Keratinocyte (primary cell): Measurements from ENCODE around the gene TSHZ2.

ENCODE experiments used
- EZH2 ChIP-seq: IDR thresholded peaks from one replicate; pipeline ENCODE4 v1.6.1; 2012; ENCODE audit warnings: inconsistent platforms, mild to moderate bottlenecking, low read length, moderate library complexity
- TF ChIP-seq, protein P1 (sequence below), 3 experiments: IDR thresholded peaks in 1 of 3; conservative IDR thresholded peaks in 1 of 3; optimal IDR thresholded peaks in 1 of 3; 2 replicates in 2 of 3; 3 replicates in 1 of 3; pipeline versions ENCODE3 to v1.5.1; 2011; ENCODE audit warnings: low read length in 3 of 3, mild to moderate bottlenecking in 3 of 3, moderate library complexity in 2 of 3, control low read depth in 1 of 3, inconsistent platforms in 1 of 3; ENCODE audit not compliant: insufficient read depth in 2 of 3; ENCODE audit errors: extremely low read depth in 1 of 3

DNA sequence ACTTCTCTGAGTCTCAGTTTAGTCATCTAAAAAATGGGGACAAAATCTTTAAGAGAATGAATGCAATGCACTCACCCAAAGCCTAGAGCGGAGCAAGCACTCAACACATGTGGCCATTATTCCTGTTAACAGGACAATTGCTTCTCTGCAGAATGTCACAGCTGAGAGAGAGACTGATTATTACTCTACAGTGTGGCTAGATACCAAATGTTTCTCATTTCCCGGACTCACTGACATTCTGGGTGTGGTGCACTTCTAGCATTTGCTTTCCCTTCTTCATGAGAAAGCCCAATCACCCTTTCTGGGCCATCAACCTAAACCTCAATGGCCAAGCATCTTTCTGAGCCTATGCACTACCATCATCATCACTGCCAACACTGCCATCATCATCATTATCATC lies 347.6 kb downstream of the TSHZ2 start:
- TF ChIP-seq, protein P1, sequence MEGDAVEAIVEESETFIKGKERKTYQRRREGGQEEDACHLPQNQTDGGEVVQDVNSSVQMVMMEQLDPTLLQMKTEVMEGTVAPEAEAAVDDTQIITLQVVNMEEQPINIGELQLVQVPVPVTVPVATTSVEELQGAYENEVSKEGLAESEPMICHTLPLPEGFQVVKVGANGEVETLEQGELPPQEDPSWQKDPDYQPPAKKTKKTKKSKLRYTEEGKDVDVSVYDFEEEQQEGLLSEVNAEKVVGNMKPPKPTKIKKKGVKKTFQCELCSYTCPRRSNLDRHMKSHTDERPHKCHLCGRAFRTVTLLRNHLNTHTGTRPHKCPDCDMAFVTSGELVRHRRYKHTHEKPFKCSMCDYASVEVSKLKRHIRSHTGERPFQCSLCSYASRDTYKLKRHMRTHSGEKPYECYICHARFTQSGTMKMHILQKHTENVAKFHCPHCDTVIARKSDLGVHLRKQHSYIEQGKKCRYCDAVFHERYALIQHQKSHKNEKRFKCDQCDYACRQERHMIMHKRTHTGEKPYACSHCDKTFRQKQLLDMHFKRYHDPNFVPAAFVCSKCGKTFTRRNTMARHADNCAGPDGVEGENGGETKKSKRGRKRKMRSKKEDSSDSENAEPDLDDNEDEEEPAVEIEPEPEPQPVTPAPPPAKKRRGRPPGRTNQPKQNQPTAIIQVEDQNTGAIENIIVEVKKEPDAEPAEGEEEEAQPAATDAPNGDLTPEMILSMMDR (optimal IDR thresholded peaks at IDR 0.05 in 1 of 3, IDR thresholded peaks at IDR 0.05 in 1 of 3, conservative IDR thresholded peaks at IDR 0.05 in 1 of 3; ENCODE audit: extremely low read depth in 1 of 3, insufficient read depth in 2 of 3, low read length in 3 of 3) = no peak
- no peak for TF ChIP-seq EZH2
